NB4 (cell line): Measurements from ENCODE around the gene TMCC1.
A peak's percentile ranks its signal among the peaks of the same experiment; 100 is the strongest.

Experiments
- DNase-seq: peaks from one replicate; pipeline ENCODE4 v3.0.0; 2010; ENCODE audit warnings: low read depth
- H3K4me3 ChIP-seq: one replicate; pipeline ENCODE4 v1.5.1; 2011; ENCODE audit warnings: mild to moderate bottlenecking, low read depth, low read length, moderate library complexity
- MYC ChIP-seq: IDR thresholded peaks from 2 replicates; pipeline ENCODE4 v1.6.1; 2011; ENCODE audit warnings: low read depth, low read length
- POLR2A ChIP-seq: IDR thresholded peaks from 2 replicates; pipeline ENCODE4 v1.6.1; 2011; ENCODE audit warnings: mild to moderate bottlenecking; ENCODE audit not compliant: insufficient read length; ENCODE audit errors: extremely low read depth
- TF ChIP-seq, protein P1 (sequence below): IDR thresholded peaks from 2 replicates; pipeline ENCODE4 v1.6.1; 2011; ENCODE audit warnings: low read depth, low read length
- TF ChIP-seq, protein P2 (sequence below): IDR thresholded peaks from one replicate; pipeline ENCODE4 v1.5.1; 2012; ENCODE audit warnings: low read depth, low read length

Gene TMCC1

DNA sequence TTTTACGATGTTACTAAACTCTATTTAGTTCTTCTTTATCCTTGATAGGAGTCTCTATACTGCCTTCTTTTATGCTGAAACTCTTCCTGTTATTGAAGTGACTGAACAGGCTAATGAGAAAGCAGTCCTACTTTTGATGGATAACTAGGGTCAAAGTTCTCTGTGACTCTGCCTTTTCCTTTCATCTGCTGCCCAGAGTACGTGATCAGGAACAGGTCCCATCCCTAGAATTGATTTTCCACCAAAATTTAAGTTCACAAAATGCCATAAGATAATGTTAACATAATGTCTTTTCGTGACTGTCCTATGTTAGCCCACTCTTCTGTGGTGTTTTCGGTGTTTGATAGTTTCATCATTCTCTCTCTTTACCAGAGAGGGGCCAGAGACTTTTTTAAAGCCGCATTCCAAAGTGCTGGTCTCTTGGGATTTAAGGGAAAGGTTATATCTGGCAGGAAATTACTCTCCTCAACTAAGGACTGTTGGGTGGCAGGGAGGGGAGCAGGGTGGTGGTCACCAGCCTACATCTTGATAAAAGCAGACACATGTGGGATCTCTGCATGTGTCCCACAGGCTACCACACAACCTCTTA, 236.8 kb downstream of the TMCC1 start:
- H3K4me3 ChIP-seq, result no peak overlapping the region
- TF ChIP-seq, protein P1, sequence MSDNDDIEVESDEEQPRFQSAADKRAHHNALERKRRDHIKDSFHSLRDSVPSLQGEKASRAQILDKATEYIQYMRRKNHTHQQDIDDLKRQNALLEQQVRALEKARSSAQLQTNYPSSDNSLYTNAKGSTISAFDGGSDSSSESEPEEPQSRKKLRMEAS, result no peak
- TF ChIP-seq POLR2A, result no peak
- TF ChIP-seq MYC, result no peak
- TF ChIP-seq, protein P2, sequence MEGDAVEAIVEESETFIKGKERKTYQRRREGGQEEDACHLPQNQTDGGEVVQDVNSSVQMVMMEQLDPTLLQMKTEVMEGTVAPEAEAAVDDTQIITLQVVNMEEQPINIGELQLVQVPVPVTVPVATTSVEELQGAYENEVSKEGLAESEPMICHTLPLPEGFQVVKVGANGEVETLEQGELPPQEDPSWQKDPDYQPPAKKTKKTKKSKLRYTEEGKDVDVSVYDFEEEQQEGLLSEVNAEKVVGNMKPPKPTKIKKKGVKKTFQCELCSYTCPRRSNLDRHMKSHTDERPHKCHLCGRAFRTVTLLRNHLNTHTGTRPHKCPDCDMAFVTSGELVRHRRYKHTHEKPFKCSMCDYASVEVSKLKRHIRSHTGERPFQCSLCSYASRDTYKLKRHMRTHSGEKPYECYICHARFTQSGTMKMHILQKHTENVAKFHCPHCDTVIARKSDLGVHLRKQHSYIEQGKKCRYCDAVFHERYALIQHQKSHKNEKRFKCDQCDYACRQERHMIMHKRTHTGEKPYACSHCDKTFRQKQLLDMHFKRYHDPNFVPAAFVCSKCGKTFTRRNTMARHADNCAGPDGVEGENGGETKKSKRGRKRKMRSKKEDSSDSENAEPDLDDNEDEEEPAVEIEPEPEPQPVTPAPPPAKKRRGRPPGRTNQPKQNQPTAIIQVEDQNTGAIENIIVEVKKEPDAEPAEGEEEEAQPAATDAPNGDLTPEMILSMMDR, result no peak
- no peak for DNase-seq

DNA sequence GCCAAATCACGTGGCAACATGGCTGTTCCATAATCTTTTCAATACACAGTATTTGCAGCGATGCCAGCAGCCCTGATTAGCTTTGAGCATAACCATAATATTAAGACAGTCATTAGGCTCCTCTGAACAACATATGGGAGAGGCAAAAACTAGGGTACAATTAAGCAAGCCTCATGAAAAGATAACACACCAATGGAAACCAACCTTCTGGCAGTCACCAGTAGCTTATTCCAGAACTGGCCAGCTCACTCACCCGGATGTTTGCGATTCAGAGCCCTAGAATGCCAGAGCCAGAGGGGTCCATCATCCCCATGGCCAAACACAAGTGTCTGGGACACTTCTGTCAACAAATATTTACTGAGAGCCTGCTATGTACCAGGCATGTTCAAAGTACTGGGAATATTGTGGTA, 238.2 kb downstream of the TMCC1 start:
- DNase-seq, result no peak
- H3K4me3 ChIP-seq, result no peak overlapping the region
- TF ChIP-seq POLR2A, result no peak
- TF ChIP-seq, protein P1, result no peak

- H3K4me3 ChIP-seq, result no peak overlapping the region
- TF ChIP-seq, protein P2, result no peak
- TF ChIP-seq MYC (no peak), POLR2A (no peak)
- TF ChIP-seq, protein P1, result no peak
- DNase-seq, result no peak
These were observed 239.4 kb downstream of the TMCC1 start for GRCh38 chr3:129654131-129654530.

DNA sequence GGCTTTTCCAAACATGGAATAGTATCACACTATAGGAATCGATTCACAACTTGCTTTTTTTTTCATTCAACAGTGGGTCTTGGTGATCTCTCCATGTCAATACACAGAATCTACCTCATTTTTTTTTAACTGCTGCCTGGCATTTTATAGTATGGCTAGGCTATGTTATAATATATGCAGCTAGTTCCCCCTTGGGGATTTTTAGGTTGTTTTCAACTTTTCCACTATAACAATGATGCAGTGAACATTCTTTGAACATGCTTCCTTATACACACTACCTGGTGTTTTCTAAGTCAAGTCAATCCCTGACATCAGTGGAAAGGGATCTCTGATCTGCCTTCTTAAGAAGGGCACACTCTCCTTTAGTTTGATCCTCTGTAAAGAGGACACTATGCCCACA, 240.5 kb downstream of the TMCC1 start:
- no peak for DNase-seq
- no peak overlapping the region for H3K4me3 ChIP-seq
- TF ChIP-seq, protein P2, result no peak
- TF ChIP-seq, protein P1, result no peak
- TF ChIP-seq MYC, result no peak
- no peak for TF ChIP-seq POLR2A

GRCh38 chr3:129651435-129652202, 241.9 kb downstream of the TMCC1 start:
- no peak for DNase-seq
- H3K4me3 ChIP-seq, result no peak overlapping the region
- TF ChIP-seq, protein P1, result no peak
- TF ChIP-seq, protein P2, result no peak
- TF ChIP-seq POLR2A (no peak), MYC (no peak)

DNA sequence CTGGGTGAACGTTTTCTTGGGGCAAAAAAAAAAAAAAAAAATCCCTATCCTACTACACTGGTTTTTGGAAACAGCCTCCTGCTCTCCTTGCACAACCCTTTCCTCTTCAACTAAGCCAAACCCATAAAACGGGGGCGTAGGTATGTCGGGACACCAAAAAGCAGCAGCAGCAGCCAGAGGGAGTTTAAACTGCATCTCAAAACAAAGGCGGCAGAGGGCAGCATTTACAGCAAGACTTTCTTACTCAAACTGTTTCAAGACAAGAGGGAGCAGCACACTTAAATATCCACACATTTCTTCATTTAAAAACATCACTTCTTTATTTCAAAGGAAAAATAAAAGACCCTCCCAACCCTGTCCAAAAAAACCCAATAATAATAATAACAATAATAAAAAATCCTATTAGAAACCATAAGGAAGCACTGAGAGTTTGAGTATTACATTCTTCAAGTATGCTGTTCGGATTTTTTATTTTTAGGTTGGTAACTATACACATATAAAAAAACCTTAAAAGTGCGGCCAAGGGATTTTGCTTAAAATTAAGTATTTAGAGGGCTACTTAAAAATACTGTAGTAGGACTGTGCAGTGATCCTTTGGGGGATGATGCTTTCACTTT, 243.1 kb downstream of the TMCC1 start:
- TF ChIP-seq, protein P2, result peak; percentile 49
- TF ChIP-seq, protein P1, result no peak
- H3K4me3 ChIP-seq, result no peak overlapping the region
- DNase-seq, result peak; percentile 81
